ENCODE results near the gene AFAP1. TPM values are rescaled to one million over a fixed set of nuclear protein-coding genes. Genes with fewer than 3 reads are reported as not detected.

AFAP1 gene
- total RNA-seq, 4 donors from 2014 or later: 14.8 to 28.3 (median 19.4) TPM

DNA sequence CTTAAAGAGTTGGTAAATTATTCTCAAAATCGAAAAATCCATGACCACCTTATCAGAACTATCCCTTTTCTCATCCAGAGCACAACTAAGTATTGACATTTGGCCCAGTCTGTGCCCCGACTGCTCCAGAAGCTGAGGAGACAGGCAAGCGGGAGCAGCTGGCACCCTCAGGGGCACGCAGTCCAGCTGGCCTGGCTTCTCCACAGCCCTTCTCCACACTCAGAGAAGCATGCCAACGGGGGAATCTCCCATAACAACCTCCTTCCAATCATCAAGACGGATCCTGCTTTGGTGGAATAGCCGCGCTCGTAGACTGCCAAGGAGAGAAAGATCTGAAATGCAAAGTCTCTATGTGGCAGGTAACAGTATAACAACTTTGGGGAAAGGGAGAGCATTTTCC is 85.4 kb downstream of the AFAP1 start:
- TF ChIP-seq, protein P1, sequence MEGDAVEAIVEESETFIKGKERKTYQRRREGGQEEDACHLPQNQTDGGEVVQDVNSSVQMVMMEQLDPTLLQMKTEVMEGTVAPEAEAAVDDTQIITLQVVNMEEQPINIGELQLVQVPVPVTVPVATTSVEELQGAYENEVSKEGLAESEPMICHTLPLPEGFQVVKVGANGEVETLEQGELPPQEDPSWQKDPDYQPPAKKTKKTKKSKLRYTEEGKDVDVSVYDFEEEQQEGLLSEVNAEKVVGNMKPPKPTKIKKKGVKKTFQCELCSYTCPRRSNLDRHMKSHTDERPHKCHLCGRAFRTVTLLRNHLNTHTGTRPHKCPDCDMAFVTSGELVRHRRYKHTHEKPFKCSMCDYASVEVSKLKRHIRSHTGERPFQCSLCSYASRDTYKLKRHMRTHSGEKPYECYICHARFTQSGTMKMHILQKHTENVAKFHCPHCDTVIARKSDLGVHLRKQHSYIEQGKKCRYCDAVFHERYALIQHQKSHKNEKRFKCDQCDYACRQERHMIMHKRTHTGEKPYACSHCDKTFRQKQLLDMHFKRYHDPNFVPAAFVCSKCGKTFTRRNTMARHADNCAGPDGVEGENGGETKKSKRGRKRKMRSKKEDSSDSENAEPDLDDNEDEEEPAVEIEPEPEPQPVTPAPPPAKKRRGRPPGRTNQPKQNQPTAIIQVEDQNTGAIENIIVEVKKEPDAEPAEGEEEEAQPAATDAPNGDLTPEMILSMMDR (IDR thresholded peaks at IDR 0.05; ENCODE audit: low read depth): no peak

DNA sequence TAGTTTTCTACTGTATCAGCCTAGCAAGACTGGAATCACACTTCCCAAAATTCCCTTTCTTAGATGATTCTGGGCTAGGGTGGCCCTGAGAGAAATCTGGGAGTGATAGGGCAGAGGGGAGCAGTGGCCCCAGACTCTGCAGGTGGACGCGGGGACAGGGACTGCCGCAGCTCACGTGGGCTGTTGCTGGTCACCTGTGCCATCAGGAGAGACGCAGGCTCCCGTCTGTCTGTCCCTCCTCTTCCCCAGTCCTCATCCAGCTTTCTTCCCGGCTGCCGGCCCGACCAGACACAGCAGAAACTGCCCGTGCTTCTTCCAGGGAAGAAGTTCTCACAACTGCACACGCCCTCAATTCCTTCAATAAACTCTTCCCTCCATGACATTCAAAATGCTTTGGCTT is 86.4 kb downstream of the AFAP1 start:
- TF ChIP-seq, protein P1 (IDR thresholded peaks at IDR 0.05; ENCODE audit: low read depth): no peak

- TF ChIP-seq, protein P1 (IDR thresholded peaks at IDR 0.05; ENCODE audit: low read depth): no peak
Measured at GRCh38 chr4:7852568-7853185, 87.0 kb downstream of the AFAP1 start.

DNA sequence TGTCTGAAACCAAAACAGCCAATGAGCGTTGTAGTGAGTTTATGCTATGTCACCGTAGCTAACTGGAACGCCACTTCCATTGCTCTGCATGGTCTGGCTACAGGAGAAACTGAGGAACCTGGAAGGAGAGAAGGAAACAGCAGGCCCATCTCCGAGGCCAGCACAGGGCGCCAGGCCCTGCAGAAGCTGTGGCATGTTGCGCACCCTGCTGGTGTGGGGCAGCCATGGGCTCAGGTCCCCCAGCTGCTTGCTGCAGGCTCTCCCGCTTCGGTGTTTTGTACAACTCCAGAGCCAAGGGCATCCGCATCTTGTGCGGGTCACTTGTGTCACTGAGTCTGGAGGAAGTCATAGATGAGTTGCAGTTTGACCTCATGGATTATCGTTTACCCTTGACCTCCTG is 89.2 kb downstream of the AFAP1 start:
- TF ChIP-seq, protein P1 (IDR thresholded peaks at IDR 0.05; ENCODE audit: low read depth): no peak

GRCh38 chr4:7847206-7847605 is 92.5 kb downstream of the AFAP1 start:
- TF ChIP-seq, protein P1 (IDR thresholded peaks at IDR 0.05; ENCODE audit: low read depth): no peak

DNA sequence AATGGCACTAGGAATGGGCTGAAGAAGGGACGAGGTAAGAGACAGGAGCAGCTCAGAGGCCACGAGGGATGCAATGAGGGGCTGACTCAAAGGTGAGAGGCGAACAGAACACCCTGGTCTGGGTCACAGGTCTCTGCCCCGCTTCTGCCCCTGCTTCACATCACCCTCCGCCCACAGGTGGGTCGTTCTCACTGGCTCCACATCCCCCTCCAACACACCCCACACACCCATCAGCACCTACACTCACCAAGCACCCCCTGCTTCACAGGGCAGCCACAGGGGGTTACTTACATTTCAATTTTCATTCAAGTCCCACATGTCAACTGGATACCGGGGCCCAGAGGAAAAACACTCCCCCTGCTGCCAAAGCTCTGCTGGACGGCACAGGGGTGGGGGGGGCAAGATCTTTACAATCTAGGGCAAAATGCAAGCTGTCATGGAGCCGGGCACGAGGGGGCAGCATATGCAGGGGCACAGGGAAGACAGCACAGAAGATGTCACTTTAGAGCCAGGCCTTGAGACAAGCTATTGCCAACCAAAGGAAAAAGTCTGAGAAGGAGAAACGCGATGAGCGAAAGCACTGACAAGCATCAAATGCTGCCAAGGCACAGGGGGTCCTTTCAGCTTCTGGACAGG is 94.0 kb downstream of the AFAP1 start:
- TF ChIP-seq, protein P1 (IDR thresholded peaks at IDR 0.05; ENCODE audit: low read depth): no peak

GRCh38 chr4:7844594-7844991 is 95.1 kb downstream of the AFAP1 start:
- TF ChIP-seq, protein P1 (IDR thresholded peaks at IDR 0.05; ENCODE audit: low read depth): no peak
